Activated naive CD4-positive, alpha-beta T cell (primary cell): ENCODE measurements around the gene DPM1.

ENCODE experiments used
- DNase-seq, 4 experiments: peaks; one replicate each; lab custom pipeline; 2025; lab: John Stamatoyannopoulos, UW

Gene DPM1

DNA sequence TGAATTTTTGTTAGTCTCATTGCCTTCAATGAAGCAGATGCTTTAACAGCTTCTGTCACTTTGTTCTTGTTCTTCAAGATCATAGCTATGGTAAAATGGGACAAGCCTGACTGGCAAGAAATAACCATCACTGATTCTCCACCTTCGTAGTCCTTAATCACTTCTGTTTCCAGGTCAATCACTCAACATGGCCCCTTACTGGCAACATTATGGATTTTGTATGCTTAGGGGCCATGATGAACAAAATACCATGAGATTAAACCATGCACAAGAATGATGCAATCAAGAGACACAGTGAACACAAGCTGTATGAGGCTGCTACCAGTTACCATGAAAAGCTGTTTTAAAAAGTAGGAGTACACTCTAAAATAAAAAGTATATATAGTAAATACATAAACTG lies 59.9 kb downstream of the DPM1 start:
- DNase-seq, result no peak

DNA sequence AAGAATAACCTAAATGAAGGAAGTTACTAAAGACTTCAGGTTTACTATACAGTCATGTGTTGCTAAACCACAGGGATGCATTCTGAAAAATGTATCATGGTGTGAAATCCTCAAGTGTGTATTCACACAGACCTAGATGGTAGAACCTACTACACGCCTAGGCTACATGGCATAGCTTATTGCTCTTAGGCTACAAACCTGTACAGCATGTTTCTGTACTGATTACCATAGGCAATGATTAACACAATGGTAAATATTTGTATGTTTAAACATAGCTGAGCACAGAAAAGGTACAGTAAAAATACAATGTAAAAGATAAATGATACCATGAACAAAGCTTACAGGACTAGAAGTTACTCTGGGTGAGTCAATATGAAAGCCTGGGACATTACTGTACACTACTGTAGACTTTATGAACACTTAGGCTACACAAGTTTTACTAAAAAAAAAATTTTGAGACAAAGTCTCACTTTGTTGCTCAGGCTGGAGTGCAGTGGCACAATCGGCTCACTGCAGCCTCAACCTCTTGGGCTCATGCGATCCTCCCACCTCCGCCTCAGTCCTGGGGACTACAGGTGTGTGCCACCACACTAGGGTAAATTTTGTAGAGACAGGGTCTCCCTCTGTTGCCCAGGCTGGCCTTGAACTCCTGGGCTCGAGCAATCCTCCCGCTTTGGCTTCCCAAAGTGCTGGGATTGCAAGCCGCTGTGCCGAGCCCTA lies 63.1 kb downstream of the DPM1 start:
- no peak for DNase-seq

DNA sequence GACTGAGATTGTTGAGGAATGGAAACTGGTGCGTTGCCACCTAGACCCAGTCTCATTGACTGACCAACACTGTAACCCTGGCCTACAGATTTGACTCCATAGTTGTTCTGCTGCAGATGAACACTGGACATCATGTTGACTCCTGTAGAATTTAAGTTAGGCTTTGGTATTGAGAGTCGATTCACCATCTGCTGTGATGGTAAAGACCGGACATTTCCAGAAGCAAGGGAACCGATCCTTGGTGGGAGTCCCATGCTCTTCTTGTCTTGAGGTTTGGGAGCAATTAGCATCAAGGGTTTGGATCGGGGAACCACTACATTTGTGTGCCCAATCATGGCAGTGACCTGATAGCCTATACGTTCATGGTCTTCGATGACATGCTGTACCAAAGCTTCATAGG lies 64.7 kb downstream of the DPM1 start:
- DNase-seq, result no peak

DNA sequence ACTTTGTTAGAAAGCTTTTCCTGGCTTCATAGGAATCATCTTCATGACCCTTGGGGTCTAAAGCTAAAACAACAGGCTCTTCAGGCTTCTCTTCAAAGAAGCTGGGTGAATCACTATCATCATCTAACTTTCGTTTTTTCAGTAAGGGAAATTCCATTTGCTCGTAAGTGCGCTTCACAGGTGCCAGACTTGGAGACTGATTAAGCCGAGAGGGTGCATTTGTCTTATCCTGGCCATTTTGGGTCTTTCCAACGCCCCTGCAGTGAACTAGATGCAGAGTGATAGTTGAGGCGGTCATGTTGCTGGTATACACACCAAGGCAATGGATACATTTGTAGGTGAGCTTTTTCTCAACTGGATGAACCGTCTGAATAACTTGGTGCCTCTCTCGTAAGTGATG lies 65.9 kb downstream of the DPM1 start:
- DNase-seq, result no peak

DNA sequence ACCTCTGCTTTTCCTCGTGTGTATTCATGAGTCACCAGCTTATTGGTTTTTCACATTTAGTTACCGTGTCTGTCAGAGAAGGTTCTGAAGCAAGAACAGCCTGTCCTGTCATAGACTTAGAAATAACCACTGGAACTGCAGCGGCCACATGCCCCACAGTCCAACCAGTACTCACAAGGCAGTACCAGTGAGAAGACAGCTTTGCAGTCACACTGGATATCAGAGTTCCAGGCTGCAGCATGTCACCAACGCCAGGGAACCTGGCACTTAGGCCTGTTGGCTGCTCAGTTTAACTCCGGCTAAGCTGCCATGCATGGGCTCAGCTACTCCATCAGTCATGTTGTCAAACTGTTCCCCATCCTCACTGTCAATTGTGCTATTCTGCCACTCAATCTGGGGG lies 67.2 kb downstream of the DPM1 start:
- no peak for DNase-seq

DNA sequence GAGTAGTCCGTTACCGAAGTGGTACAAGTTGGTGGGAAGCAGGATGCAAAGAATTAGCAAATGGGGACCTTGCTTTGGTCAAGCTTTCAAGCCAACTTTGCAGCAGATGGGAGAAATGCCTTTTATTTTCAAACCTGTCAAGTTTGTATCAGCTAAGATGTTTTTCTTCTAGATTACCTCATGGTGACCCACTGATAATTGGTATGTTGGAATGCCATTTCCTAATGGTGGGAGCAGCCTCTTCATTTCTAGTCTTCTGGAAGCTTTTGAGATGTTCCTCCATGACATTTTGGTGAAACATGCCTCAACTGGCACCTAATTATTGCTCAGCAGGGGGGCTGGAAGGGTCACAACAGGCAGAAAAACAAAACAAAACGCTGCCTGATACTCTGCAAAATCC lies 70.8 kb downstream of the DPM1 start:
- no peak for DNase-seq

DNA sequence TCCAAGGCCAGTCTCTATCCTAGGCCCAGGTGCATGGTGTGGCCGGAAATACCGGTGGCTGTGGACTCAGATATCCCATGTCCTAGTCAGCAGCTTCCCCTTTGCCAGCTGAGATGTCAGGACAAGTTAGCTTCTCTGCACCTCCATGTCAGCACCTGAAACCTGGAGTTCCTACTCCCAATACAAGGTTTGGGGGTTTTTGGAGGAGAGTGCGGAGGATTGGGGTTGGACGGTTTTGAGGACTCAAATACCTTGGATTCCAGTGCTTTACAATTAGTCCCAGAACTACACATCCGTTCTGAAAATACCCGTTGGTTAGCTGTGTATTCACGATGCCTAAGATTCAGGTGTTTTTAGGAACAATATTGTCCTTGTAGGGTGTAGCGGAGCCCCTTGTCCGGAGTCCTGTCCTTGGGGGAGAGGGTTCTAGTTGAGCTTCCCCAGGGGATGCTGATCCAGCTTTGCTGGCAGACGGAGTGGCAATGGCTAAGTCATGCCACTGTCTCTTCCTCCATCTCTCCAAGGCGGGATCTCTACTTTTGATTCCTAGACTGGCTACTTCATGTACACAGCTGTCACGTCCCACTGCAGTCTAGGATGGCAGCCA lies 72.0 kb downstream of the DPM1 start:
- DNase-seq, result no peak

DNA sequence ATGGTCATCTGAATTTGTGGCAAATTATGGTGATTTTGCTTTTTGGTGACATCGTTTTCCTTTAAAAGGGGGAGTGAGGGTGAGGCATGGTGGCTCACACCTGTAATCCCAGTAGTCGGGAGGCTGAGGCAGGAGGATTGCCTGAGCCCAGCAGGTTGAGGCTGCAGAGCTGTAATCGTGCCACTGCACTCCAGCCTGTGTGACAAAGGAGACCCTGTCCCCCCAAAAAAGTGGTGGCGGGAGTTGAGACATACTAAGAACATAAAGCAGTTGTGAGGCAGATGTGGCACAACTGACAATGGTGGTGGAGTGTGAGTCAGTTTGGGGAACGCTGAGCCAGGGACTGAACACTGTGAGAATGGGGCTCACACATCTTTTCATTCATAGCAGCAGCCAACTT lies 72.6 kb downstream of the DPM1 start:
- DNase-seq, result no peak

DNA sequence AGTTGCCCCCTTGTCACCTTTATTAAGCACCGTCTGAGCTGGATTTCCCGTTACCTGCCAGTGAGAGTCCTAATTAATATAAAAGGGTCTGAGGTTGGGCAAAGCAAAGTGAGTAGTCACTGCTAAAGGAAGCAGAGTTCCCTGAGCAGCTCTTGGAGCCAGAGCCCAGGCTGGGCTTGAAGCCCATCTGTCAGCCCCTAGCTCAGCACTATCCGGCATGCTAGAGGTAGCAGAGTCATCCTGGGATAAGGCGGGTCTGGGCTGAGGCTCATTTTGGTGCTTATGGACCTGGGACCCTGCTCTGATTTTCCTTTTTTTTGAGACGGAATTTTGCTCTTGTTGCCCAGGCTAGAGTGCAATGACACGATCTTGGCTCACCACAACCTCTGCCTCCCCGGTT lies 73.3 kb downstream of the DPM1 start:
- no peak for DNase-seq
